IPS-18c (cell line): ENCODE results near the gene MEG3.

Experiments
- H3K4me3 ChIP-seq: 2 replicates; pipeline ENCODE4 v1.7.0; 2013; ENCODE audit warnings: low read depth, mild to moderate bottlenecking, low read length, moderate library complexity; ENCODE audit not compliant: insufficient read depth
- H3K9me3 ChIP-seq: one replicate; pipeline ENCODE4 v1.6.1; 2013; ENCODE audit warnings: mild to moderate bottlenecking, low read length, moderate library complexity; ENCODE audit not compliant: control insufficient read depth, insufficient read depth

MEG3 gene

DNA sequence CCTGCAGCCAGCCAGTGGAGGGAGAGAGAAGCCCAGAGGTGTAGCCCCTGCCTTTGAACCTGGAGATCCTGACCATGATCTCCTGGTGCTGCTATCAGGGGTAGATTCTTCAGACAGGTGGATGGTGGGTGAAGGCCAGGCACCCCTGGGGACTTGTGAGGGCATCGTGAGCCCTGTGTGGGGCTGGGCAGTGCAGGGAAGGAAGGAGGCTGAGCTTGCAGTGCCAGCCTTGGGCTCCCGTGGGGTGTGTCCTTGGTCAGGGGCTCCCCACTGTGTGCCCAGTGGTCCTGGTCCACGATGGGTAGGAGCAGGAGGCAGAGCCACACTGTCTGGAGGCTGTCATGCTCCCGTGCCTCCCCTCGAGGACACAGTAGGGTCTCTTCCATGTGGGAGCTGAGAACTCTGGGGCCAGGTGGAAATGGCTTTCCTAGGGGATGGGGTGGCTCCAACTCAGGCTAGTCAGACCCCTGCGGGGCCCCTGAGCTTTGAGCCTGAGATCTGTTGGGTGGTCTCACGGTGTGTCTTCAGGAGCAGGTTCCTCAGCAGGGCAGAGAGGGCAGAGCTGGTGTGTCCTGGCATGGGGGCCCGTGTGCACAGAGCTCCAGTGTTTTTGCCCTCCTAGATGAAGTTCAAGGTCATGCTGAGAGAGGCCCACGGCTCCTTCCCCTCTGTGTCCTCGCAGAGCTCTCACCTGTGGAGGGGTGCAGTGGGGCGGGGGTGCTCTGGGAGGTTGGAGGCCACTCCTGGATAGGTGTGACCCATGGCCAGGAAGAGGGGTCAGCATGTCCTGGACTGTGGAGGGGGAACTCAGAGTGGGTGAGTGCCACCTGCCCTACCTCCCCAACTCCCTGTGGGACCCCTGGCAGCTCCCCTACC lies 52.6 kb downstream of the MEG3 start:
- peaks cover 5% of the 10 kb centered on the region for H3K9me3 ChIP-seq

DNA sequence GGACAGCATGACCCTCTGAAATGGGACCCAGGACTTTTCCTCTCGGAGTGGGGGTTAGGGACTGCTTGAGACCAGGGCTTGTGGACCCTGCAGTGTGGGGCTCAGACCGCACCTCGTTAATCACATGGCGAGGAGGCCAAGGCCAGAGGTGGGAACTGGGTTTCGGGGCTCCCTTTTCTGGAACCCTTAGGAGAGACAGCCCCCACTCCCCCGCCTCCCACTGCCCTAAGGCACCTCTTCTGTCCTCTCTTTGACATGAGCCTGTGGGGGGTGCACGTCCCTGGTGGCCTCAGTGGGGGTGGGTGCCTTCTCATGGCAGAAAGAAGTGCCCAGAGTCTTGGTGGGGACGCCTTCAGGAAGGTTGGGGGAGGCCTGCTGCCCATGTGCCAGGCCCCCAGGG lies 53.3 kb downstream of the MEG3 start:
- peaks cover 5% of the 10 kb centered on the region for H3K9me3 ChIP-seq

More for the DNA sequence above, 52.6 kb downstream of the MEG3 start:
- no peak overlapping the region for H3K4me3 ChIP-seq

DNA sequence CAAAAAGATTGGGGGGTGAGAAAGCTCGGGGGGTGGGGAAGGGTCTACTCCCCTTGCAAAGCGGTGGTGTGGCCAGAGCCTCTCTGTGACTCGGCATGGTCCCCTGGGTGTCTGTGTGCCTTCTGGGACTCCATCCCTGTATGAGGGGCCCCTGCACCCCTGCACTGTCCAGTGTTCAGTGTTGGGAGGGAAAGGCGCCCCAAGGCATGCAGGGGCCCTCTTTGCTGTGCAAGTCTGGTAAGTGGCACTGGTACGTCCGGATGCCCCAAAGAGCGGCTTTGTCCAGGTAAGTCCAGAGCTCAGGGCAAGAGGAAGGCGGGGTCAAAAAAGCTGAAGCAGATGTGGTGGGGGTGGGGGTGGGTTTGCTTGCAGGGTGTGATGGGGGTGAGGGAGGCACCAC lies 53.9 kb downstream of the MEG3 start:
- H3K4me3 ChIP-seq = no peak overlapping the region
- H3K9me3 ChIP-seq = peaks cover 5% of the 10 kb centered on the region

More for the DNA sequence above, 53.3 kb downstream of the MEG3 start:
- no peak overlapping the region for H3K4me3 ChIP-seq

DNA sequence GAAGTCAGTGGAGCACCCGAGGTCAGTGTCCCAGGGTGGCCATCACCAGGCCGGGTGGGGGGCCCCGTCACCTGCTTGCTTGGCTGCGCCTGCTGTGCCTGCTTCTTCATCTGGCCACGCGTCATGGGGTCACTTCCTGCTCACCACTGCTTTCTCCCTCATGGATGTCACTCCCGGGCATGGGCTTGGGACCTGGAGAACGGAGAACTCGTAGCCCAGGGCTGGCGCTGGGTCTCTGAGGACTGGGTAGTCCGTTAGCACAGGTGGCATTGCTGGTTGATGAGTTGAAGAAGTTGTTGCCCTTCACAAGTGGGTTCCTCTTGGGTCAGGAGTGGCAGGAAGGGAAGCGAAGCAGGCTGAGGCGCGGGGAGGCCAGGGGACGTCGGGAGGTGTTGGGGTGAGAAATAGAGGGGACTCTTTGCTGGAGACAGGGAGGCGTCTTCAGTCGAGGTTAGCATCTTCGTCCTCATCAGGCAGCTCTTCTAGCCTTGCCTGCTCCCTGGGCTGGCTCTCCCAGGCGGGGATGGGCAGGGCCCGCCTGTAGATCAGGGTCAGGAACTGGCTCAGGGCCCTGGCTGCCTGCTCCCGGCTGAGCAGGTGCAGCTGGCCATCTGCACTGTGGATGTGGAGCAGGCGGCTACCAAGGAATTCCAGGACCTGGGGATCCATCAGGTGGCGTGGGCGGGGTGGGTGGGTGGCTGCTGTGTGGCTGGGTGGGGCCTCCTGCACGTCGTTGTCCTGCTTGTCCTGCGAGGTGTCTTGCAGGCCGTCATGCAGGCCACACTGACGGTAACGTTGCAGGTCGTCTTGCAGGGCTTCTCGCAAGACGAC lies 54.6 kb downstream of the MEG3 start:
- no peak overlapping the region for H3K4me3 ChIP-seq
- peaks cover 5% of the 10 kb centered on the region for H3K9me3 ChIP-seq

DNA sequence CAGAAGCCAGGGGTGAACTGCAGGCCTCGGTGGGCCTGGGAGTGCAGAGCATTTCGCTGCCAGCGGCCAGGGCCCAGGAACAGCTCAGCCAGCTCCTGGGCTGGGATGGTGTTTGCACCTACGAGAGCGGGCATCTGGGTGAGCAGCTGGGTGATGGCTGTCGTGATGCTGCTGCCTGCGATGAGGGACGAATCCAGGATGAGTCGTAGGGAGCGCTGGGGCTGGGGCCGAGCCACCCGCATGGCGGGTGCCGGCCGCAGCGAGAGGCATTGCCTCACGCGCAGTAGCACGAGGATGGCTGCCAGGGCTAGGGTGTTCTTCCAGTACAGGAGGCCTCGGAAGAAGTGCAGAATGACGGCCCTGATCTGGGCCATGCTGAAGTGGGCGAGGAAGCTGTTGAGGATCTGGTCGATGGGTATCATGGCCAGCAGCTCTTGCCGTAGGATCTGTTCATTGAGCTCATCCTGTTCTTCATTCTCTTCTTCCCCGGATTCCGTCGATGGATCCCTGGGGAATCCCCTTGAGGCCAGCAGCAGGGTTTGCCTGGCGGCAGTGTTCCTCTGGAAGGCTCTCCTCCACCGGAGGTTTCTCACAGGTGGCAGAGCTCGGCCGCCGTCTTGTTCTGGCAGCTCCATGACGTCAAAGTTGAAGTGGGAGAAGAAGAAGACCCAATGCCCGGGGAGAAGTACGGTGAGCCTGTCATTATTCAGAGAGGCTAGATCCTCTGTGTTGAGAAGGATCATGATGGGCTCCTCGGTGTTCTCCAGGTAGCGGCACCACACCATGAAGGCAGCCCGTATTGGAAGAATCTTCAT lies 55.5 kb downstream of the MEG3 start:
- Histone ChIP-seq H3K9me3 (peaks cover 5% of the 10 kb centered on the region), H3K4me3 (no peak overlapping the region)

DNA sequence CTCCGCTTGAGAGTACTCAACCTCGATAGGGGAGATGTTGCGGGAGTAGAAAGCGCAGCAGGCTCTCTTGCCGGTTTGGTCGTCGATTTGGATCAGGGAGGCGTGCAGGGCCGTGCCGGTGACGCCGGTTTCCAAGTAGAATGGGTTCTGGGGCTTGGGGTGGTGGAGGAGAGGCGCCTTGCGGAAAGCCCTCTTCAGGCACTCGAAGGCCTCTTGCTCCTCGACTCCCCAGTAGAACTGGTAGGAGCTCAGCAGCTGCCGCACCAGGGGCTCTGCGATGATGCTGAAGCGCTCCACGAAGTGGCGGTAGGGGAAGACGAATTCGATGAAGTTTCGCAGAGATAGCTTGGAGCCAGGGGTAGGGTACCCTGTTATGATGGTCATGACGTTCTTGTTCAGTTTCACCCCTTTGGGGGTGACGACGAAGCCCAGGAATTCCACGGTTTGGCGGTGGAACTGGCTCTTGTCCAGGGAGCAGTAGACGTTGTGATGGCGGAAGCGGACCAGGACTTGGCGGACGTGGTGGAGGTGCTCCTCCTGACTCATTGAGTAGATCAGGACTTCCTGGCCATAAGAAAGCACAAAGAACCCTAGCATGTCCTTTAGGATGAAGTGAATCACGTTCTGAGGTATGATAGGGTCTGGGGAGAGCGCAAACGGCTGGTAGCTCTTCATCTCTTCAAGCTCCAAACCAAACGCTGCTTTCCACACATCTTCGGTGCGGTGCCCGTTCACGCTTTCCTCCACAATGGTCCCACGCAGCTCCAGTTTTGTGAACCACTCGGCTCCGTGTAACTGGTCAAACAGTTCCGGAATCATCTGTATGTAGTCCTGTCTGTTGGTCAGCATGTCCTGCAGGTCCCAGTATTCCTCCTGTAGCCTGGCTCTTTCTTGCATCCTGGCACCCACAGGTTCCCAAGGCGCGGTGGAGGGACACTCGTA lies 56.4 kb downstream of the MEG3 start:
- peaks cover 5% of the 10 kb centered on the region for H3K9me3 ChIP-seq

DNA sequence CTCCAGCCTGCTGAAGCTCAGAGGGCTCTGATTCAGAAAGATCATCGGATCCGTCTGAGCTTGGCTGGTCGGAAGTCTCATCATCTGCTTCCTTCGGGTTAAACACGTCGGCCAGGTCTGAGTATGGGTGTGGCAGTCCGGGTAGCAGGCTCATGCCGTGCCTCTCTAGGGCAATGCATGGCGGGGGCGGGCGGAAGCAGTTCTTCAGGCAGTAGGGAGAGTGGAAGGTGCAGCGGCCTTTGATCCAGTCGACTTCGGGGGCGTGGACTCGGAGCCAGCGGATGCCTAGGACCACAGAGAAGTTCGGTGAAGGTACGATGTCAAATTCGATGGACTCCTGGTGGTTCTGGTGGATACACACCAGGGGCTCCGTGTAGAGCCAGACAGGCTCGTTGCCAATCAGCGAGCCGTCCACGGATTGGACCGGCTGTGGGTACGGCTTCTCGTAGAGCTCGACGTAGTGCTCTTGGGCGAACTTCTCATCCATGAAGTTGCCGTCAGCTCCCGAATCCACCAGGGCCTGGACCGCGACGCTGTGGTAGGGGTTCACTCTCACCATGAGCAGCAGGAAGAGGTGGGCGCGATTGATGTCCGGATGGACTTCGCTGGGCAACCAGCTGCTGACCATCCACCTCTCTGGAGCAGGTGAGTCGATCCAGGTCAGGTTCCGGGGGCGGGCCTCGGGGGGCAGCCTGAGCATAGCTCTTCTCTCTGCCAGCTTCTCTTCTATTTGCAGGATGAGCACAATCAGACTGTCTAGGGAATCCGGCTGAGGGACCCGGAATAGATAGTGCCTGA lies 57.3 kb downstream of the MEG3 start:
- Histone ChIP-seq H3K9me3 (peaks cover 5% of the 10 kb centered on the region), H3K4me3 (no peak overlapping the region)

More for the DNA sequence above, 56.4 kb downstream of the MEG3 start:
- H3K4me3 ChIP-seq = no peak overlapping the region

DNA sequence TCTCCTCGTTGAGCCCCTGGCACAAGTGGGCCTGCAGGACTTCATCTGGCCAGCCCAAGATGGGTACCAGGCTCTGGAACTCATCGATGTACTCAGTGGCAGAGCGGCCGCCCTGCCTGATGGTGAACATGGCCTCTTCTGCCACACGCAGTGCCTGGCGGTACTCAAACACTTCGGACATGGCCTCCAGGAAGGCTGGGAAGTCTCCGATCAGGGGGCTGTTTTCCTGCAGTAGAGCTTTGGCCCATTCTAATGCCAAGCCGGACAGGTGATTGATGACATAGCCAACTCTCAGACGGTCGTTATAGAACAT lies 57.8 kb downstream of the MEG3 start:
- no peak overlapping the region for H3K4me3 ChIP-seq
- peaks cover 5% of the 10 kb centered on the region for H3K9me3 ChIP-seq

DNA sequence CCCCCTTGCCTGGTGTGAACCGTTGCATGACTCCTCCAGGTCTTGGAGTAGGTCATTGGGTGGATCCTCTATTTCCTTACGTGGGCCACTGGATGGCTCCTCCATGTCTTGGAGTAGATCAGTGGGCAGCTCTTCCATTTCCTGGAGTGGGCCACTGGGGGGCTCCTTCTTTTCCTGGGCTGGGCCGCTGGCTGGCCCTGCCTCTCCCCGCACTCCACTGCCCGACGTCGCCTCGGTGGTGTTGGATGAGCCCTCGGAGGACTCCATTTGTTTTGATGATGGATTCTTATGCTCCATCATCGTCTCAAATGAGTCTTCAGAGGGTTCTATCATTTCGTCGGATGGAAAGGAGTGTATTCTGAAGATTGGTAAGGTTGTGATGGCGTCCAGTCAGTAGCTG lies 58.5 kb downstream of the MEG3 start:
- H3K4me3 ChIP-seq = no peak overlapping the region

DNA sequence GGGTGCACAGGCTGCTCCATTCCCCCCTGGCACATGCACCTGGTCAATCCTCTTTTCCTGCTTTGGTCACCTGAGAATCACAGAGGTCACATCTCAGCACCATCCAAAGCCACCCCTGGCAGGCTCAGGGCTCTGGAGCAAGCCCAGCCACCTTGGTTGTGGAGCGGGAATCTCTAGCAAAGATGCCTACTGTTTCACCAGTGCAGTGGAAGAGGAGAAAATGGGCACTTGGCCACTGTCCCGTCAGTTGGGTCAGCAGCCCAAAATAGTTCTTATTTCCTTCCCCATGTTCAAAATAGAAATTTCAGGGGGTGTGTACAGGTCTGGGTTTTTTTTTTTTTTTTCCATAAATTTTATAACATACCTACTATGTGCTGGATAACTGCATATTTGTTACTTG lies 59.3 kb downstream of the MEG3 start:
- H3K9me3 ChIP-seq = peaks cover 5% of the 10 kb centered on the region
- H3K4me3 ChIP-seq = no peak overlapping the region

More for the DNA sequence above, 58.5 kb downstream of the MEG3 start:
- peaks cover 5% of the 10 kb centered on the region for H3K9me3 ChIP-seq

DNA sequence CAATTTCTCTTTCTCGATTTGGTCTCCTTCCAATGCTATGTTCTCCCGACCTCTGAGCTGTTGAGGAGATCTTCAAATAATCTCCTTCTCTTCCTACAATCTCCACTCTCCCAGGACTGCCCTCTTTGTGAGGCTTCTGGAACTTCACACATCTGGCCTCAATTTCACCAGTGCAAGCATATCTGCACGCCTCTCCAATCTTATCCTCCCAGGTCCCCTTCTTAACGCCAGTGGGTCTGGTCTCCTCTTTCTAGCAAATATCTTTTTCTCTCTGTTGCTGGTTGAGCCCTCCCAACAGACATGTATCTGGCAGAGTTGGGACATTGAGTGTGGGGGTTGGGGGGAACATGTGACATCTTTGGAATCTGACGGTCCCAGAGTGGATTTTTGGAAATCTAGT lies 59.7 kb downstream of the MEG3 start:
- peaks cover 5% of the 10 kb centered on the region for H3K9me3 ChIP-seq
- no peak overlapping the region for H3K4me3 ChIP-seq

DNA sequence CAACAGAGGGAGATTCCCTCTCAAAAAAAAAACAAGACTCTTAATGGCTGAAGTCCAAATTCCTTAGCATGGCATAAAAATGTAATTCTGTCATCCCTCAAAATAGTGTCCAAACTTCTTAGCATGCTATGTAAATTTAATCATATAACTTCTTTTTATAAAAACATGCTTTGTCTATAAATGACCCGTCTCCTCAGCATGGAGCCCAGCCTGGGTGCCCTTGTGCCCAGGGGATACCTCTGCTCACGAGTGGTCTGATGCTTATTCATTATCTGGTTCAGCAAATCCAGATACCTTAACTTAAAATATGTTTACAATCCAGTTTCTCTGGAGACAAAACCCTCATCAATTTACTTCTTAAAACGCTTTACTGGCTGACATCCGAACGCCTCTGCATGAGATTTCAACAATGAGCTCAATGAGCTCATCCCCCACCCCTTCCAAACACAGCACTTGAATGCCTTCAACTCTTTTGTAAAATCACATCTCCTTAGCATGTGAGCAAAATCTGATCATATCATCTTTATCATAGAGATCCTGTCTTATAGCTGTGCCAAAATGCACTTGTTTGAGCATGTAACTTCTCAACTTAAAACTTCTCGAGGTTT lies 61.9 kb downstream of the MEG3 start:
- Histone ChIP-seq H3K4me3 (no peak overlapping the region), H3K9me3 (peaks cover 3% of the 10 kb centered on the region)

DNA sequence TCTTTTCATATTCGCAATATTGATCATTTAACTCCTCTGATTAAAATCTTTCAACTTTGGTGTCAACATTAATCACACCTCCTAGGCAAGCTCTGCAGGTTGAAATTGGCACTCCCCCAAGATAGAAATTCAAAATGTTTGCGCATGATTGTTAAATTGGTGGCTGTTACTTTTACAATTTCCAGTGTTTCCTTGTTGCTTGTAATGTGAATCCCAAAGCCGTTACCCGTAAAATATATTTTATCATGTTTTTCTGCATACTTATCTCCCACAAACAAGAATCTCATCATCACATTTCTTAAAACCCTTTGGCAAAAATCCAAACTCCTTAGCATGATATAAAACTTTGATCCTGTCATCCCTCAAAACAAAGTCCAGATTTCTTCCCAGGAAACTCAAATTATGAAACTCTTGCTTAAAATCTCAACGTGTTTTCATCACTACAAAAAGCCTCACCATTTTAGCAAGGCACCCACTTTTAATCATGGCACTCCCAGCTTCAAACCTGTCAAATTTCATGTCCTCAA lies 62.9 kb downstream of the MEG3 start:
- Histone ChIP-seq H3K4me3 (no peak overlapping the region), H3K9me3 (no peaks in the 10 kb centered on the region)

DNA sequence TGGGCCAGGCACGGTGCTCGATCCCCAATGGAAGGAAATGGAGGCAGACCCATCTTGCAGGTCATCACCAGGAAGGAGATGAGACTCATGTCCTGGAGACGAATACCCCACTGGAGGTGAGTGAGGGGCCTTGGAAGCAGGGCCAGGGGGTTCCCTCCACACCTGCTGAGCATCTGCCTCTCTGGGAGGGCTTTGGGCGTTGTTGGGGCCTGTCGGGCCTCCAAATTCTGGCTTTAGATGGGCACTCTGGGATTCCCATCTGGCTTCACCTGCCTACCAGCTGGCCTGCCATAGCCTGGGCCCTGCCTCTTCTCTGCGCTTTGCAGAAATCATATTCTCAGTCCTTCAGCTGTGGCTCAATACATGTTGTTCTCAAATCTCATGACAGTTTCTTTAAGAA lies 63.7 kb downstream of the MEG3 start:
- Histone ChIP-seq H3K4me3 (no peak overlapping the region), H3K9me3 (no peaks in the 10 kb centered on the region)

DNA sequence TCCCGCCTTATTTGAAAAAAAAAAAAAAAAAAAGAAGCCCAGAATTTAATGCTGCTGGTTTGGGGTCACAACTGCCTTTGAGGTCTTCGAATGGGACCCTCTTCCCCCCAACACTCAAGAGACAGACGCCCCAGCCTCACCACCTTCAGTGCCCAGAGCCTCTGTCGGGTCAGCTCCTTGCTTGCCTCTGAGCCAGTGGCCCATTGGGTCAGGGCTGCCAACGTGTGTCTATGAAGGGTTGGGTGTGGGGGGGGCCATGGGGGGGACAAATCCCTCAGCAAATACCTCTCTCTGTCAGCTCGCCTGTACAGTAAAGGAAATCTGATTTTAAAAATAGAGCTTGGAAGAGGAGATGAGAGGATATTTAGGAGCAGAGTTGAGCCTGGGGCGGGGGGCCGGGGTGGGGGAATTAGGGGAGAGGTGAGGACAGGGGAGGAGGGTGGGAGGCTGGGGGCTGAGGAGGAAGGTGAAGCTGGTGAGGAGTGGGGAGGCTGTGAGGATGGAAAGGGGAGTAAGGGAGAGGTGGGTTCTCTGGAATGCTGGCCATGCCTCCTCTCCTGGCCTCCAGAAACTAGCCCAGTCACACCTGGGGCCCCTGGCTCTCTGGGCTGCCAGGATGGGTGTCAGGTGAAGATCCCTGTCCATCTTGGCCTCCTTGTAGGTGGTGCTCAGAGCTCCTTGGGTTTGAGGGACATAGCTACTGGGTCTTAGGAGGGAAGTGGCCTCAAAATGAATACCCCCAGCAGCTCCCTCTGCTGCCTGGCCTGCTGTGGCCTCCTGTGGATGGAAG lies 64.3 kb downstream of the MEG3 start:
- Histone ChIP-seq H3K4me3 (no peak overlapping the region), H3K9me3 (no peaks in the 10 kb centered on the region)
